Measurements from ENCODE around the gene FAM124A.

DNA sequence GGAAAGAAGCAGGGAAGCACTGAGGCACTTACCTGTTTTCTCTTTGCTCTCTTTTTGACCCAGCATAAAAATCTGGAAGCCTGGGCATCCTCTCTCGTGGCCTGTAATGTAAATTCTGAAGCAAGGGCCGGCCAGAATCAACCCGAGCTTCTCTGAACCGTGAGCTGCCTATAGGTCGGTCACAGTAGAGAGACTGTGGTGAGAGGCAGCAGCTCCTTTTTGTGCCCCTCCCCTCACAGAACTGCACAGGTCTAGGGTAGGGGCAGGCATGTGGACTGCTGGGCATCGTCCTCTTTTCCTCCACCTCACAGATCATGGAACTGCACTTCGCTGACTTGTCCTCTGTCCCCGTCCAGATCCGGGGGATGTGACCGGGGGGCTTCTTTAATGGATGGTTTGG, 12.5 kb downstream of the FAM124A start:
- no peak for TF ChIP-seq GATA2 (IDR thresholded peaks at IDR 0.05; ENCODE audit: low read depth, low read length)
- no peak for TF ChIP-seq GATA3 (IDR thresholded peaks at IDR 0.05; ENCODE audit: low read depth, low read length)

Measured in SH-SY5Y (cell line).